ENCODE data around the gene HSBP1L1. TPM values are rescaled to one million over a fixed set of nuclear protein-coding genes. Genes with fewer than 3 reads are reported as not detected.

The HSBP1L1 gene
- total RNA-seq, 1 donor from 2014 or later: 44.7 TPM

- H3K4me3 ChIP-seq (ENCODE audit: low read depth, low read length): no peak overlapping the region
- no peak for DNase-seq (ENCODE audit: low read depth)
- TF ChIP-seq CTCF (conservative IDR thresholded peaks at IDR 0.05; ENCODE audit: low read depth, low read length): no peak
Measured at GRCh38 chr18:79973517-79973916, 9.1 kb downstream of the HSBP1L1 start.

- no peak for DNase-seq (ENCODE audit: low read depth)
- no peak for TF ChIP-seq CTCF (conservative IDR thresholded peaks at IDR 0.05; ENCODE audit: low read depth, low read length)
- H3K4me3 ChIP-seq (ENCODE audit: low read depth, low read length): no peak overlapping the region
Measured at GRCh38 chr18:79974025-79974654, 9.7 kb downstream of the HSBP1L1 start.

- no peak for TF ChIP-seq CTCF (conservative IDR thresholded peaks at IDR 0.05; ENCODE audit: low read depth, low read length)
- no peak overlapping the region for H3K4me3 ChIP-seq (ENCODE audit: low read depth, low read length)
- DNase-seq (ENCODE audit: low read depth): no peak
Measured at GRCh38 chr18:79975043-79975442, 10.6 kb downstream of the HSBP1L1 start.

DNA sequence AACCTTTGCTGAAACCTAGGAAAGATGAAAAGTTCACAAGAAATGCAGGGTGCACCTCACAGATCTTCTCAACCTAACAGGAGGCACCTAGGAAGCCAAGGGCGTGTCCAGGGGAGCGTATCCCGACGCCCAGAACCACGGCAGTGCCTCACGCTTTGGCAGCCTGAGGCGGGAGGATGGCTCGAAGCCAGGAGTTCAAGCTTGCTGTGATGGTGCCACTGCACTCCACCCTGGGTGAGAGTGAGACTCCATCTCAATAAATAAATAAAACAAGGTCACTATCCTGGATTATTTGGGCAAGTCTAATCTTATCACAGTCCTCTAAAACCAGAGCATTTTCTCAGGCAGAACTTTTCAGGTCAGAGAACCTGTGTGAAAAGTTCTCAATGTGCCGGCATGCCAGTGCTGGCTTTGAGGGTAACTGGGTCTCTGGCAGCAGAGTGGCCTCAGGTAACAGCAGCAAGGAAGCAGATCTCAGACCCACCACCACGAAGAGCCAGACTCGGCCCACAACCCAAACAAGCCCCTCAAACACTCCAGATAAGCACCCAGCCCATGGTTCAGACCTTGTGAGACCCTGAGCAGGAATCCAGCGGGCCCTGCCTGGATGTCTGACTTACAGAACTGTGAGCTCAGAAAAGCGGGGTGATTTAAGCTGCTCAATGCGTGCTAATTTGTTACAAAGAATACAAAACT is 11.7 kb downstream of the HSBP1L1 start:
- no peak for TF ChIP-seq CTCF (conservative IDR thresholded peaks at IDR 0.05; ENCODE audit: low read depth, low read length)
- DNase-seq (ENCODE audit: low read depth): no peak
- no peak overlapping the region for H3K4me3 ChIP-seq (ENCODE audit: low read depth, low read length)

DNA sequence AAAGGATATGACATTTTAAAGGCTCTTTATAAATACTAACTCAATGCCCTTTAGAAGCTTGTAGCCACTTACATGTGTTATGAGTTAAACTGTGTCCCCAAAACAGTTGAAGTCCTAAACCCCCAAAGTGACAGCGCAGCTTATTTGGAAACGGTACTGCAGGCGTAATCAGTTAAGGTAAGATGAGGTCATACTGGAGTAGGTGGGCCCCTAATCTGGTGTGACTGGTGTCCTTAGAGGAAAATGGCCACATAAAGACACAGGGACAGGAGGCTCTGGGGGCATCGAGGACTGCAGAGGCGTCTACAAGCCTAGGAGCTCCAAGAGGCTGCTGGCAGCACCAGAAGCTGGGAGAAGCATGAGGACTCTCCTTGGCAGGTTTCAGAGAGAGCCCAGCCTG is 15.4 kb downstream of the HSBP1L1 start:
- DNase-seq (ENCODE audit: low read depth): no peak
- TF ChIP-seq CTCF (conservative IDR thresholded peaks at IDR 0.05; ENCODE audit: low read depth, low read length): no peak
- no peak overlapping the region for H3K4me3 ChIP-seq (ENCODE audit: low read depth, low read length)

- no peak for TF ChIP-seq CTCF (conservative IDR thresholded peaks at IDR 0.05; ENCODE audit: low read depth, low read length)
- no peak overlapping the region for H3K4me3 ChIP-seq (ENCODE audit: low read depth, low read length)
- DNase-seq (ENCODE audit: low read depth): no peak
Measured at GRCh38 chr18:79980585-79980984, 16.1 kb downstream of the HSBP1L1 start.

GRCh38 chr18:79982736-79983135 is 18.3 kb downstream of the HSBP1L1 start:
- TF ChIP-seq CTCF (conservative IDR thresholded peaks at IDR 0.05; ENCODE audit: low read depth, low read length): no peak
- H3K4me3 ChIP-seq (ENCODE audit: low read depth, low read length): no peak overlapping the region
- no peak for DNase-seq (ENCODE audit: low read depth)
